Natural killer cell treated with Interleukin-12 subunit alpha and Interleukin-12 subunit beta and Interleukin-15 and Interleukin-18, amount 100 ng/mL, for 72 hours (primary cell): ENCODE results near the gene ARMH1. TPM values are rescaled to one million over a fixed set of nuclear protein-coding genes. Genes with fewer than 3 reads are reported as not detected.
"Not testable (repeated sequence)": the region's sequence is repeated elsewhere in the genome, so short reads cannot be mapped to it uniquely, and the experiment has no call there.

Source experiments
- ATAC-seq, 2 donors: fragments of 150-1000 bp; cut with Tn5 transposase in 1 of 2; sonication (Bioruptor Pico), chemical (Tn5 transposase) in 1 of 2; 2 replicates each; pipeline ENCODE4 v1.10.0; 2021
- DNase-seq: peaks from one replicate; pipeline ENCODE4 v3.0.0; 2022; ENCODE audit warnings: low spot score
- H3K27ac Mint-ChIP-seq, 2 donors: 1 replicate in 1 of 2; 2 replicates in 1 of 2; pipeline ENCODE4 v1.8.0; 2022; ENCODE audit warnings: mixed read lengths in 2 of 2, mild to moderate bottlenecking in 1 of 2, moderate library complexity in 1 of 2
- H3K27me3 Mint-ChIP-seq, 2 donors: 1 replicate in 1 of 2; 2 replicates in 1 of 2; pipeline ENCODE4 v1.8.0; 2022; ENCODE audit warnings: mixed read lengths in 2 of 2
- H3K36me3 Mint-ChIP-seq: one replicate; pipeline ENCODE4 v1.8.0; 2022; ENCODE audit warnings: mixed read lengths
- H3K4me1 Mint-ChIP-seq, 2 donors: 1 replicate in 1 of 2; 2 replicates in 1 of 2; pipeline ENCODE4 v1.8.0; 2022; ENCODE audit warnings: low read depth in 2 of 2, mixed read lengths in 2 of 2, mild to moderate bottlenecking in 1 of 2
- H3K4me3 Mint-ChIP-seq: one replicate; pipeline ENCODE4 v1.8.0; 2022; ENCODE audit warnings: mixed read lengths
- H3K9me3 Mint-ChIP-seq: 2 replicates; pipeline ENCODE4 v1.8.0; 2022; ENCODE audit warnings: mixed read lengths
- total RNA-seq, 2 donors: library from RNA; stranded (reverse); gene quantifications; one replicate each; pipeline ENCODE4 v1.2.3, GENCODE V29; 2022

The ARMH1 gene
- total RNA-seq, 2 donors from 2014 or later = 1.8 to 8.7 TPM

DNA sequence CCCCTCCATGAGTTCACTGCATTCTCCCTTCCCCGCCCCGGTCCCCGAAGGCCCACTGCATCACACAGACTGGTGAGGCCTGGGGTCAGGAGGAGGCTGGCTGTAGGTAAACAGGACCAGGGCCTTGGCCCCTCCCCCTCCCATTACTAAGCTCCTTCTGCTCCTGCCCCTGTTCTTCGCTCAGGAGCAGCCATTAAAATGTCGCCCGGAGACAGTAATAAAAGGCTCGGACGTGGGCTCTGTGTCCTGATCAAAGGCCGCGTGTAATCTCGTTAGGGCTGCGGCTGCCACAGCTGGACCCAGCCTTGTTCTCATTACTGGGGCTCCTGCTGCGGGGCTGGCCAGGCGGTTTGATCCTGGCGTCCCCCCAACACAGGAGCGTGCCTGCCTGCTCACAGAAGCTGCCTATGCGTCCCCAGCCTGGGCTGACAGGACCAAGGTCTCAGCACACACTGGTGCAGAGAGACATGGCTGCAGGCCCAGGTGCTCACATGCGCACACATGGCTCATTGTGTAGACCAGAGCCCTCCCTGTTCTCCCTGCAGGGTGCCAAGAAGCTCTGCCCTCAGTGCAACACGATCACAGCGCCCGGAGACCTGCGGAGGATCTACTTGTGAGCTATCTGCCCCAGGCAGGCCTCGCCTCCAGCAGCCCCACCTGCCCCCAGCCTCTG lies 24.2 kb upstream of the ARMH1 start:
- no peak overlapping the region for H3K27ac Mint-ChIP-seq
- ATAC-seq (no peak), DNase-seq (no peak)
- H3K4me3 Mint-ChIP-seq = no peak overlapping the region
- no peaks in the 10 kb centered on the region for H3K27me3 Mint-ChIP-seq
- no peaks in the 10 kb centered on the region for H3K9me3 Mint-ChIP-seq
- peaks cover 0 to 4% of the 10 kb centered on the region in 2 donors for H3K4me1 Mint-ChIP-seq
- peaks cover 6% of the 10 kb centered on the region for H3K36me3 Mint-ChIP-seq

DNA sequence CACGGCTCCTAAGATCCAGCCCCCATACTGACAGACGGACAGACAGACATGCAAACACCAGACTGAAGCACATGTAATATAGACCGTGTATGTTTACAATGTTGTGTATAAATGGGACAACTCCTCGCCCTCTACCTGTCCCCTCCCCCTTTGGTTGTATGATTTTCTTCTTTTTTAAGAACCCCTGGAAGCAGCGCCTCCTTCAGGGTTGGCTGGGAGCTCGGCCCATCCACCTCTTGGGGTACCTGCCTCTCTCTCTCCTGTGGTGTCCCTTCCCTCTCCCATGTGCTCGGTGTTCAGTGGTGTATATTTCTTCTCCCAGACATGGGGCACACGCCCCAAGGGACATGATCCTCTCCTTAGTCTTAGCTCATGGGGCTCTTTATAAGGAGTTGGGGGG lies 23.4 kb upstream of the ARMH1 start:
- no peaks in the 10 kb centered on the region for H3K27me3 Mint-ChIP-seq
- no peak for ATAC-seq

DNA sequence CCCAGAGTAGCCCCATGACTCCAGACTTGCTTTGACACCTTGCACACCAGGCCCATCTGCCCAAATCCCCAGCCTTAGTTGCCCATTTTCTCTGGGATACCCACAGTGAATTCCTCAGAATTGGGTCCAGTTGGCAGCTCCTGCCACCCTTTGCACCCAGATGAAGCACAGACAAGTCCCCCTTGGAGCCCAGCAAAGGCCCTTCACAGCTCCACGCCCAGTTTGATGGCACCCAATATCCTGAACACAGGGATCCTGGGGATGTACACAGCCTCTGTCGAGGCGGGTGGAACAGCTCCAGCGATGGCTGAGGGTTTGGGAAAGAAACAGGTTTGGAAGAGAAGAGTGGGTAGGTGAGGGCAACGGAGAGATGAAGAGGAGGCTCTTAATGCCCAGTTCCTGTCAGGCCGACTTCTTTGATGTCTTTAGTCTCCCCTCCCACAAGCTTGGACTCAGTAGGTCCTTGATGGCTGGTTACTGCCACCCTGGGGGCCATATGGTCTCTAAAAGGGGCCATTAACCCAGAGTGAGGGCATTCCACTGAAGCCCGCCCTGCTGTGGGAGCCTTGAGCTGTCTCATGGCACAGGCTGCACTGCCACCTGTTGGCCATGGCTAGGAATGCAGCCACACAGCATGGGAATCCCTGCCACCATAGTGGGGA lies 21.9 kb upstream of the ARMH1 start:
- peaks cover 6% of the 10 kb centered on the region for H3K36me3 Mint-ChIP-seq
- H3K4me3 Mint-ChIP-seq = no peak overlapping the region
- ATAC-seq = peak; percentile 85
- H3K27ac Mint-ChIP-seq = peak overlapping the region in 1 of 2 donors; percentile 45
- DNase-seq = peak; percentile 84
- H3K9me3 Mint-ChIP-seq = no peaks in the 10 kb centered on the region
- peaks cover 0 to 4% of the 10 kb centered on the region in 2 donors for H3K4me1 Mint-ChIP-seq
- H3K27me3 Mint-ChIP-seq = no peaks in the 10 kb centered on the region

More for the DNA sequence above, 23.4 kb upstream of the ARMH1 start:
- Mint-ChIP-seq H3K4me1 (peaks cover 0 to 4% of the 10 kb centered on the region in 2 donors), H3K27ac (no peak overlapping the region), H3K4me3 (no peak overlapping the region), H3K9me3 (no peaks in the 10 kb centered on the region), H3K36me3 (peaks cover 6% of the 10 kb centered on the region)
- no peak for DNase-seq

DNA sequence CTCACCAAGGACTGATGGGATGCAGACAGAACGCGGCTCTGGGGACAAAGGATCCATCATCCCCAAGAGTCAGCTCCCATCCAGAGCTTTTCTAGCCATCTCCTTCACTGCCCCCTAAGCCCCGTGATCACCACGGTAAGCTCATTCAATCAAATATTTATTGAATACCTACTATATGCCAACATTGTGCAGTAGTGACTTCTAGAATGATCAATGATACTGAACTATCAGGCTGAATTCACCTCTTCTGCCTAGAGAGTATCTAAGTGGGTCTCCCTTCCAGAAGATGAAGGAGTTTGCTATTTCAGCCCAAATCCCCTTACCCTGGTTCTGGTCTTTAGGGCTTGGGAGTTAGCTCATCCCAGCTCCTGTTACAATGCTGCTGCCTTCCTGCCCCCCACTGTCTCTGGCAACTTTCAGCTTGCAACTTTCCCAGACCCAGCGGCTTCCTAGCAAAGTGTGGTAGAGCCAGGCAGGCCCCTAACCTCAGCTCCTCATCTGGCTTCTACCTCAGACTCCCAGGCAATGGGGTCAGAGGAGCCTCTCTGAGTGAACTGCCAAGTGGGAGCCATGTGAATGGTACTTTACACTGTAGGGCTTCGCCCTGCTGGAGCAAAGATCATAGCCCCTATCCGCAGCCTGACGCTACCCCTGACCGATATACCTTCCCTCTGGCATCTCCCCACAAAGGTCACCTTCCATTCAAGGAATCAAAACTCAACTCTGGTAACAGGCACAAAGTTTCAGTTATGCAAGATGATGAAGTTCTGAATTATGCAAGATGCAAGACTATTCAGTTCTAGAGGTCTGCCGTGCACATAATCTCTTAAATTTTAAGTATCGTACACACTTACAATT lies 21.2 kb upstream of the ARMH1 start:
- H3K27me3 Mint-ChIP-seq = no peaks in the 10 kb centered on the region
- no peak overlapping the region for H3K4me3 Mint-ChIP-seq
- no peaks in the 10 kb centered on the region for H3K9me3 Mint-ChIP-seq
- no peak for ATAC-seq
- H3K27ac Mint-ChIP-seq = no peak overlapping the region
- peaks cover 6% of the 10 kb centered on the region for H3K36me3 Mint-ChIP-seq
- H3K4me1 Mint-ChIP-seq = peaks cover 0 to 4% of the 10 kb centered on the region in 2 donors
- peak; percentile 26 for DNase-seq

DNA sequence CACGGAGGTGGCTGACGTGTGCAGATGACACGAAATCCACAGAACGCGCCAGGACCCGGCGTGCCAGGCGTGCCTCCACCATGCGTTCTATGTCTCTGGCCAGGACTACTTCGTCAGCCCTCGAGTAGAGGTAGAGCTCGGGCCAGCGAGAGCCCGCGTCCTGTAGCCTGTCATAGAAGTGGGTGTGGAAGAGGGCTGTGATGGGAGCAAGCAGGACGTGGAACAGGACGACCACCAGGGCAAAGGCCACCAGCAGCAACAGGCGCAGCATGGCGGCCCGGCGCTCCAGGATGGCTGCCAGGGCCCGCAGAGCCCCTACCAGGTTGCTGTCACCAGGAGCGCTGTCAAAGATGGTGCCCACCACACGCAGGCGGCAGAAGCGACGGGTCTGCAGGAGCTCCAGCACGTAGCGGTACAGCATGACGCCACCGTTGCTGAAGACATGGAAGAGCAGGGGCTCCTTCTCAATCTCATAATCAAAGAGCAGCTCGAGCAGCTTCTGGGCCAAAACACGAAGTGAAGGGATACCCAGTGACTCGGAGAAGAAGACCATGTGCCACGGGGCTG lies 19.8 kb upstream of the ARMH1 start:
- Mint-ChIP-seq H3K36me3 (no peaks in the 10 kb centered on the region), H3K4me3 (no peak overlapping the region), H3K27me3 (no peaks in the 10 kb centered on the region), H3K27ac (no peak overlapping the region), H3K4me1 (no peaks in the 10 kb centered on the region), H3K9me3 (no peaks in the 10 kb centered on the region)
- ATAC-seq = no peak
- DNase-seq = no peak

DNA sequence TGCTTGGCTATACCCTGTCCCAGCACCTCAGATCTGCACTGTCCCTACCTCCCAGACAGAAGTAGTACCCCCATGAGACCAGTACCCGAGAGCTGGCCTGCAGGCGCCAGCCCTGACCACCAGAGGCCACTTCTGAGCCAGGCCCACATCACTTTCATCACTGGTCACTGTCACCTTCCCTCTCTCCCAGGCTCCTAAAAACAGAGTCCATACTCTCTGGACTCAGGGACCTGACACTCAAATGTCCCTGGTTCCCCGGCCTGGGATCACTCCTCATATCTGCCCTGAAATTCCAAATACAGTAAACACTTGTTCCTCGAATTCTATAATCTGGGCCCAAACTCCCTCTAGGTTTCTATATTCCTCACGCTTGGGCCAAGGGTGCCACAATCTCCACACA lies 18.9 kb upstream of the ARMH1 start:
- Mint-ChIP-seq H3K27me3 (no peaks in the 10 kb centered on the region), H3K9me3 (no peaks in the 10 kb centered on the region), H3K27ac (no peak overlapping the region), H3K36me3 (no peaks in the 10 kb centered on the region), H3K4me1 (no peaks in the 10 kb centered on the region), H3K4me3 (no peak overlapping the region)
- ATAC-seq = no peak
- DNase-seq = no peak

DNA sequence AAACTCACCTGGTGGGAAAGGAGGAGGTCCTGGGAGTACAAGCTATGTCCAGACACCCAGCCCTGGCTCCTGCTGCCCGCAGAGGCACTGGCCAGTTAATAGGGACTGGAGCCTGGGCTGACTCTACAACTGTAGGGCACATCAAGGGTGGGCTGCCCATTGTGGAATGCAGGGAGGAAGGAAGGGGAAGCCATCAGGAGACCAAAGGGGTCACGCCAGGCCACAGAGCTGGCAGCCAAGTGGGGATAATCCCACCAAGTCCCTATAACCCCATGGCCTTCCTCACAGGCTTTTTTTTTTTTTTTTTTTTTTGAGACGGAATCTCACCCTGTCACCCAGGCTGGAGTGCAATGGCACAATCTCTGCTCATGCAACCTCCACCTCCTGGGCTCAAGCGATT lies 14.9 kb upstream of the ARMH1 start:
- no peaks in the 10 kb centered on the region for H3K9me3 Mint-ChIP-seq
- H3K27ac Mint-ChIP-seq = no peak overlapping the region
- ATAC-seq = no peak
- no peak overlapping the region for H3K4me3 Mint-ChIP-seq
- H3K27me3 Mint-ChIP-seq = no peaks in the 10 kb centered on the region
- H3K36me3 Mint-ChIP-seq = no peaks in the 10 kb centered on the region
- no peak for DNase-seq
- peaks cover 2 to 3% of the 10 kb centered on the region in 2 donors for H3K4me1 Mint-ChIP-seq

DNA sequence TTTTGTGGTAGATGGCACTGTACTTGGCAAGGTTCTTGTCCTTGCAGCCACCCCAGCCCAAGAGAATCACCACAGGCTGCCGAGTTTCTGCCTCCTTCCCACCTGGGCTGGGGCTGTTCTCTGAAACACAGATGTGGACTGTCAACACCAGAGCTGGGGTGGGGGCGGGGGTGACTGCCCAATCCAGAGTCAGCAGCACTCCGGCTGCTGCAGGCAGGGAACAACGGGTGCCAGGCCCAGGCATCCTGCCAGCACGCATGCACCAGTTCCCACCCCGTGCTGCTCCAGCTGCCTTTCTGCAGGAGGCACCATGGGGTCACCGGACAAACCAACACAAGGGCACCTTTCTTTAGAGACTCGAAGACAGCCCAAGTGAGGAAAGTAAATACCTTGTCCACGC lies 14.3 kb upstream of the ARMH1 start:
- Mint-ChIP-seq H3K9me3 (no peaks in the 10 kb centered on the region), H3K27ac (no peak overlapping the region), H3K4me3 (no peak overlapping the region), H3K36me3 (no peaks in the 10 kb centered on the region), H3K27me3 (no peaks in the 10 kb centered on the region), H3K4me1 (peaks cover 8% of the 10 kb centered on the region in 2 donors)
- no peak for DNase-seq
- no peak for ATAC-seq

DNA sequence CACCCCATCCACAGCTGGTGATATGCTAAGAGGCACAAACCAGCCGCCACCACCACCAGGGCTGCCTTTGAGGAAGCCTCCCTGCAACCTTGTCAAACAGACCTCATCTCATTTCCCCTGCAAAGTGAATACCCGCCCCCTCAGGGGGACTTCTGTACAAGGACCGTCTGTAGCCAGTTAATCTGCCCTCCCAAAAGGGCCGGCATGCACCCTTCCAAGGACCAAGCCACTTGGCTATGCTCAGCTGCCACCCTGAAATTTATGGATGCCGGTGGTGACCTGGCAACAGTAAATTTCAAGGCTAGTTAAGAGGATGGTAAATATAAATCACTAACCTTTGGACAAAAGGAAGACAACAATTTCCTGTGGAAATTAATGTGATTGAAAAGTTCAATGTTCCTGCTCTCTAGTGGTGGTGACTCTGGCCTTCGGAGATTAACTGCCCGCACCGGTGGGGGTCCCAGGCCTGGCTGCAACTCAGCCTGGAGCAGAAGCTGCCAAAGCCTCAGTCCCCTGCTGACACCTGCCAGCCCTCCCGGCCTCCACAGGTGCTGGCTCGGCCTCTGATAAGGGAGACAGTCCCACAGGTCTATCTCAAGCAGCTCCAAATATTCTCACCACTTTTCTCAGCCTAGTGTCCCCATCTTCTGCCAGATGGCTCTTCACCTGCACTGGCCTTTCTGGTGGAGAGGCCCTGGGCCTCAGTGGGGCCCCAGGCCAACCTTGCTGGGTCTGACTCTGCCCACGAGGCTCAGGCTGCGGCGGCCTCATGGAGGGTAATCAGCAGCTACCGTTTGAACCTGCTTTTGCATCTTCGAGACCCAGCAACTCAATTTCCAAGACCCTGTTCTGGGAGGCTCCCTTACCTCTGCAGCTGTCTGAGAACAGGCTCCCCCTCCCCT lies 12.5 kb upstream of the ARMH1 start:
- H3K4me3 Mint-ChIP-seq = no peak overlapping the region
- no peaks in the 10 kb centered on the region for H3K36me3 Mint-ChIP-seq
- ATAC-seq (no peak), DNase-seq (no peak)
- H3K27ac Mint-ChIP-seq = no peak overlapping the region
- H3K4me1 Mint-ChIP-seq = peaks cover 8% of the 10 kb centered on the region in 2 donors
- H3K27me3 Mint-ChIP-seq = no peaks in the 10 kb centered on the region
- H3K9me3 Mint-ChIP-seq = no peaks in the 10 kb centered on the region

DNA sequence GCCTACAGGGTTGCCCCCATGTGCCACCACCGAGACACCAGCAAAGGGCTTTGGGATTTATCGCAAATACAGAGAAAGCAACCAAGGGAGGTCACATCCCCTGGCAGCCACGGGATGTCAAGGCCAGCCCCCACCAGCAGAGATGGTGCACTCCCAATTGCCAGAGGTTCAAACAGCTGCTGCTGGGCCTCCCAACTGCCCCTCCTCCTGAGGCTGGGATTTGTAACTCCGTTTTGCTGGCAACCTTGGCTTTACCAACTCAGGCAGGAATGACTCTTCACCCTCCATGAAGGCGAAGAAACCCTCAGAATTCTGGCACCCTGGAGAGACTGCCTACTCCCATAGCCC lies 11.9 kb upstream of the ARMH1 start:
- no peak for ATAC-seq
- Mint-ChIP-seq H3K4me3 (no peak overlapping the region), H3K4me1 (peaks cover 8% of the 10 kb centered on the region in 2 donors), H3K9me3 (no peaks in the 10 kb centered on the region), H3K27me3 (no peaks in the 10 kb centered on the region), H3K27ac (no peak overlapping the region), H3K36me3 (no peaks in the 10 kb centered on the region)
- DNase-seq = no peak

DNA sequence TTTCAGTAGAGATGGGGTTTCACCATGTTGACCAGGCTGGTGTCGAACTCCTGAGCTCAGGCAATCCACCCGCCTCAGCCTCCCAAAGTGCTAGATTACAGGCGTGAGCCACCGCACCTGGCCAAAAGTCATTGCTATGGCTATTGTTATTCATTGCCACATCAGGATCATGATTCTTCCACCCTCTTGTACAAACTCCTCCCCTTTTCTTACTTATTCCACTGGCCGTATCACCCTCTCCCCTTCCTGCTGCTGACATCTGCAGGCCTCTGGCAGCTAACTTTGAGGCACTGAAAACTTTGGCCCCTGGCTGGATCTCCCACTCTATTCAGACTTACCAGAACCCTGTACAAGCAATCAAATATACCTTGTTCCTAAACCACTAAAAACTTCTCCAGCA lies 11.1 kb upstream of the ARMH1 start:
- no peaks in the 10 kb centered on the region for H3K9me3 Mint-ChIP-seq
- no peaks in the 10 kb centered on the region for H3K27me3 Mint-ChIP-seq
- no peaks in the 10 kb centered on the region for H3K36me3 Mint-ChIP-seq
- no peak for DNase-seq
- H3K27ac Mint-ChIP-seq = no peak overlapping the region
- no peak overlapping the region for H3K4me3 Mint-ChIP-seq
- no peak for ATAC-seq
- H3K4me1 Mint-ChIP-seq = peaks cover 8% of the 10 kb centered on the region in 2 donors

DNA sequence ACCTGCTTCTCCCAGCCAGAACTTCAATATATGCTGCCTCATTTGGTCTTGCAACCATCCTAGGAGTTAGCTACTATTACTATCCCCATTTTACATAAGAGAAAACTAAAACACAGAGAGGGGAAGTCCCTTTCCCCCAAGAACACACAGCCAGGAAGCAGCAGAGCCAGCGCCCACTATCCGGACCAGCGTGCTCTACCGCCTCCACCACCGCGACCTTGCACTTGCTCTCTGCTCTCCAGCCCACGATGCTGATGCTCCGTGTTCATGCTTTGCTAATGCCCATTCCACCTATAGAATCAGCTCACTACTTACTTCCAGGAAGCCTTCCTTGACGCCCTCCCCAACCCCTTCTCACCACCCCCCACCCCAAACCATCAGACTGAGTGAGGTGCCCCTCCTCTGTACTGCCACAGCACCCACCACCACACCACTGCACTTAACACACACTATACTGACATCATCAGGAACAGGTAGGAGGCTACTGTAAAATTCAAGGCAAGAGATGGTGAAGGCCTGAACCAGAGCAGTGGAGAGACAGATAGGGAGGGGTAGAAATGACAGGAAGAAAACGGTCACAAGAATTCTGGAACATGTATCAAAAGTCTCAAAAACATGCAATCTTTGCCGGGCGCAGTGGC lies 9.7 kb upstream of the ARMH1 start:
- Mint-ChIP-seq H3K27ac (peak overlapping the region in 1 of 2 donors; percentile 60), H3K27me3 (no peaks in the 10 kb centered on the region), H3K36me3 (no peaks in the 10 kb centered on the region), H3K4me1 (peaks cover 8% of the 10 kb centered on the region in 2 donors), H3K4me3 (no peak overlapping the region), H3K9me3 (no peaks in the 10 kb centered on the region)
- peak; percentile 36 to 65 for ATAC-seq
- DNase-seq = no peak

DNA sequence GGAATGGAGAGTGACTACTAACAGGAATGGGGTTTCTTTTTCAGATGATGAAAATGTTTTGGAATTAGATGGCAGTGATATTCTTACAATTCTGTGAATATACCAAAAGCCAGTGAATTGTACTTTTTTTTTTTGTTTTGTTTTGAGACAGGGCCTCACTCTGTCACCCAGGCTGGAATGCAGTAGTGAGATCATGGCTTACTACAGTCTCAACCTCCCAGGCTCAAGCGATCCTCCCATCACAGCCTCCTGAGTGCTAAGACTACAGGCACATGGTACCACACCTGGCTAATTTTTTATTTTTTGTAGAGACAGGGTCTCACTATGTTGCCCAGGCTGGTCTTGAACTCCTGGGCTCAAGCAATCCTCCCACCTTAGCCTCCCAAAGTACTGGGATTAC lies 7.8 kb upstream of the ARMH1 start:
- not testable (repeated sequence) for H3K27ac Mint-ChIP-seq, H3K4me3 Mint-ChIP-seq, ATAC-seq, DNase-seq, H3K36me3 Mint-ChIP-seq, H3K9me3 Mint-ChIP-seq, H3K27me3 Mint-ChIP-seq
- peaks cover 11 to 12% of the 10 kb centered on the region in 2 donors for H3K4me1 Mint-ChIP-seq
